Chondrocyte (in vitro differentiated cells): ENCODE data around the gene MPDZ. TPM values are rescaled to one million over a fixed set of nuclear protein-coding genes. Genes with fewer than 3 reads are reported as not detected.

Source experiments
- DNase-seq: peaks from one replicate; pipeline ENCODE4 v3.0.0; 2021; ENCODE audit warnings: mixed read lengths, low spot score
- H3K27ac Mint-ChIP-seq: one replicate; pipeline ENCODE4 v1.8.0; 2021; ENCODE audit warnings: mild to moderate bottlenecking, moderate library complexity, mixed read lengths; ENCODE audit not compliant: unreplicated experiment
- H3K27me3 Mint-ChIP-seq: 2 replicates; pipeline ENCODE4 v1.8.0; 2021; ENCODE audit warnings: low read depth, mixed read lengths
- H3K36me3 Mint-ChIP-seq: 2 replicates; pipeline ENCODE4 v1.8.0; 2021; ENCODE audit warnings: low read depth, mixed read lengths
- H3K4me1 Mint-ChIP-seq: 2 replicates; pipeline ENCODE4 v1.8.0; 2021; ENCODE audit warnings: low read depth, mild to moderate bottlenecking, mixed read lengths
- H3K4me3 Mint-ChIP-seq: one replicate; pipeline ENCODE4 v1.8.0; 2021; ENCODE audit warnings: mild to moderate bottlenecking, moderate library complexity, mixed read lengths; ENCODE audit not compliant: unreplicated experiment
- H3K9me3 Mint-ChIP-seq: 2 replicates; pipeline ENCODE4 v1.8.0; 2021; ENCODE audit warnings: low read depth, mixed read lengths
- total RNA-seq: library from RNA; stranded (reverse); gene quantifications from 3 replicates; pipeline ENCODE4 v1.2.1, GENCODE V29; 2021
- TF ChIP-seq, protein P1 (sequence below): fragments of 200-600 bp; sonication (generic); IDR thresholded peaks from 2 replicates; pipeline ENCODE4 v1.5.0; 2021; ENCODE audit warnings: antibody characterized with exemption, mild to moderate bottlenecking, moderate library complexity

The MPDZ gene
- total RNA-seq, 1 donor from 2014 or later, result 42.5 TPM

DNA sequence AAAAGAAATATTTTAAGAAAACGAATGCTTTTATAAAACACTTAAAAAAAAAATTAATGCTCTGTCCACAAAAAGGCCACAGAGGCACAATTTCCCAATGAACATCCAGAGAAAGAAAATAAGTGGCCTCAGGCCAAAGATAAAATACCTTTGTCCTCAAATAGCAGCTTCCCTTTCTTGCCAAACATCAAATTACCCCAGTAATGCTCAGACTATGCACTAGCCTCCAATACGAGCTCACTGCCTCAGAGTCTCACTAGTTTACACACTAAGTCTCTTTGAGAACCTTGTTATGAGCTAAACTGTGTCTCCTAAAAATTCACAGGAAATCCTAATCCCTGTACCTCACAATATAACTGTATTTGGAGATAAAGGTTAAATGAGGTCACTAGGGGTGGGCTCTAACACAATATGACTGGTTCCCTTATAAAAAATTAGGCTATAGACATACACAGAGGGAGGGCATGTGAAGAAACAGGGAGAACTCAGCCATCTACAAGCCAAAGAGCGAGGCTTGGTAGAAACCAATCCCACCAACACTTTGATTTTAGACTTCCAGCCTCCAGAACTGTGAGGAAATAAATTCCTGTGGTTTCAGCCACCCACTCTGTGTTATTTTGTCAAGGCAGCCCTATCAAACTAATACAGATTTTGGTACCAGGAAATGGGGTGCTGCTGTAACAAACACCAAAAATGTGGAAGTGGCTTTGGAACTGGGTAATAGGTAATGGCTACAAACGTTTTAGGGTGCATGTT lies 4.4 kb downstream of the MPDZ start:
- TF ChIP-seq, protein P1, sequence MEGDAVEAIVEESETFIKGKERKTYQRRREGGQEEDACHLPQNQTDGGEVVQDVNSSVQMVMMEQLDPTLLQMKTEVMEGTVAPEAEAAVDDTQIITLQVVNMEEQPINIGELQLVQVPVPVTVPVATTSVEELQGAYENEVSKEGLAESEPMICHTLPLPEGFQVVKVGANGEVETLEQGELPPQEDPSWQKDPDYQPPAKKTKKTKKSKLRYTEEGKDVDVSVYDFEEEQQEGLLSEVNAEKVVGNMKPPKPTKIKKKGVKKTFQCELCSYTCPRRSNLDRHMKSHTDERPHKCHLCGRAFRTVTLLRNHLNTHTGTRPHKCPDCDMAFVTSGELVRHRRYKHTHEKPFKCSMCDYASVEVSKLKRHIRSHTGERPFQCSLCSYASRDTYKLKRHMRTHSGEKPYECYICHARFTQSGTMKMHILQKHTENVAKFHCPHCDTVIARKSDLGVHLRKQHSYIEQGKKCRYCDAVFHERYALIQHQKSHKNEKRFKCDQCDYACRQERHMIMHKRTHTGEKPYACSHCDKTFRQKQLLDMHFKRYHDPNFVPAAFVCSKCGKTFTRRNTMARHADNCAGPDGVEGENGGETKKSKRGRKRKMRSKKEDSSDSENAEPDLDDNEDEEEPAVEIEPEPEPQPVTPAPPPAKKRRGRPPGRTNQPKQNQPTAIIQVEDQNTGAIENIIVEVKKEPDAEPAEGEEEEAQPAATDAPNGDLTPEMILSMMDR, result no peak
- H3K4me3 Mint-ChIP-seq, result no peak overlapping the region
- H3K9me3 Mint-ChIP-seq, result peaks cover 6% of the 10 kb centered on the region
- DNase-seq, result no peak
- peak overlapping the region; percentile 67 for H3K27ac Mint-ChIP-seq
- H3K4me1 Mint-ChIP-seq, result peaks cover 49% of the 10 kb centered on the region
- no peaks in the 10 kb centered on the region for H3K36me3 Mint-ChIP-seq
- no peaks in the 10 kb centered on the region for H3K27me3 Mint-ChIP-seq

DNA sequence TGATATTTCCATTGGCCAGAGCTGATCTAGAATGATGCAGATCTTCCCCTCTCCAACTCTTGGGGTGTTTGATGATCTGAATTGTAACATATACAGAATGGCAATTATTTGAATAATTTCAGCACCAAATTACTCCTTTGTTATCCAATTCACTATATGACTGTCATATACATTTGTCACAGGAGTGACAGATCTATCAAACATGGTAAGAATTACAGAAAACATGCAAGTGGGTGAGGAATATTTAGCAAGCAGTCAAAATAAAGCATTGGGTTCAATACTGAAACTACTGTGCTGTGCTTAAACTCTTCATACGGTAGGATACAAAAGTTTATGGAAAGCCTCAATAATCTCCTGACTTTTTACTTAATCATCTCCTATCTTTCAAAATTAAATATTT lies 8.8 kb downstream of the MPDZ start:
- TF ChIP-seq, protein P1, result no peak
- Mint-ChIP-seq H3K4me1 (peaks cover 60% of the 10 kb centered on the region), H3K9me3 (peaks cover 2% of the 10 kb centered on the region), H3K27ac (no peak overlapping the region), H3K4me3 (no peak overlapping the region), H3K27me3 (no peaks in the 10 kb centered on the region), H3K36me3 (no peaks in the 10 kb centered on the region)
- DNase-seq, result no peak

DNA sequence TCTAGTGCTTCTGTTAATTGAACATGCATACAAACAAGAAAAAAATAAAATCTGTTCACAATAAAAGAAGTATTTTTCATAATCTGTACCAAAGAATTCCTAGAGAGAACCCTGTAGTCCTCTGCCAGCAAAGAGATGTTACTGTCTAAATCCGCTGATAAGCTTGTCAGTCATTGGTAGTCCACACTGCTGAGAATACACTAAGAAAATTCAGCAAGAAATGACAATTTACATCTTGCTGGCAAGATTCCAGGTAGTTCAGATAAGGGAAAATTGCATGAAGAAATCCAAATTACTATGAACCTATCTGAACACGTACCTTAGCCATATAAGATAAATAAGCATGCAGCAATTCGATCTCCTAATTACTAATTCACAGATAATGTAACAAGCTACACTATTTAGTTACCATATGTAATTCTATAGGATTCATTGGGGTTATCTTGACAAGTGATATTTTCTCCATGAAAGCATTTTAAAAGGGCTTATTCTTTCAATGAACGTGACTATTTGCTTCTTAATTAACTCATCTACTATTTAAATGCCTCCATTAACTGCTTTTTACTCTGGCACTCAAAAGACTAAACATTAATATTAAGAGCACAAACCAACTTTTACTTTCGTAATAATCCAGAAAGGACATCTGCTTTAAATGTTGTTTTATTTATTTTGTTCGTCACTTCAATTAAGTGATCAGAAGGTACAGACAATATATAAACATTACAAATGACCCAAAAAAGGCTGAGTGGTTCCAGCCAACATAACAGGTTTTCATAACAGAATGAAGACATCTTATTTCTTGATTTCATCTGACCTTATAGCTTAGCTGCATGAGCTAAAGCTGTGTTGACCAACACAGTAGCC lies 9.7 kb downstream of the MPDZ start:
- TF ChIP-seq, protein P1, result no peak
- Mint-ChIP-seq H3K36me3 (no peaks in the 10 kb centered on the region), H3K4me1 (peaks cover 60% of the 10 kb centered on the region), H3K27me3 (no peaks in the 10 kb centered on the region), H3K4me3 (no peak overlapping the region), H3K27ac (no peak overlapping the region), H3K9me3 (no peaks in the 10 kb centered on the region)
- no peak for DNase-seq

DNA sequence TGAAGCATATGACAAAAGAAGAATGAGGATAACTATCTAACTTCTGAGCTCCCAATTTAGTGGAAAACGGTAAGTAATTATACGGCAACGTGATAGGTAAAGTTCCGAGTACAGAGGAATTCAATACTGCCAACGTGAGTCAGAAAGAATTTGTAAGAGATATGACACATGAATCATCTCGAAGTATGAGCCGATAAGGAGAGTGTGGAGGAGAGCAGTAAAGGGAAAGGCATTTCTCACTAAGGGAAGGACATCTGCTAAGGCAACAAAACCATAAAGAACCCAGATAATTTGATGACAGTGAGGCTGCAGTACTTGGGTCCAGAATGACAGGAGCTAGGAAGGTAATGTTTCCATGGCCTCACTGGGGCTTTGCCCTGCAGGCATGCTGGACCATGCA lies 11.0 kb downstream of the MPDZ start:
- Mint-ChIP-seq H3K27ac (peak overlapping the region; percentile 27), H3K9me3 (no peaks in the 10 kb centered on the region), H3K4me1 (peaks cover 57% of the 10 kb centered on the region), H3K4me3 (no peak overlapping the region), H3K36me3 (no peaks in the 10 kb centered on the region), H3K27me3 (no peaks in the 10 kb centered on the region)
- DNase-seq, result no peak
- TF ChIP-seq, protein P1, result no peak

DNA sequence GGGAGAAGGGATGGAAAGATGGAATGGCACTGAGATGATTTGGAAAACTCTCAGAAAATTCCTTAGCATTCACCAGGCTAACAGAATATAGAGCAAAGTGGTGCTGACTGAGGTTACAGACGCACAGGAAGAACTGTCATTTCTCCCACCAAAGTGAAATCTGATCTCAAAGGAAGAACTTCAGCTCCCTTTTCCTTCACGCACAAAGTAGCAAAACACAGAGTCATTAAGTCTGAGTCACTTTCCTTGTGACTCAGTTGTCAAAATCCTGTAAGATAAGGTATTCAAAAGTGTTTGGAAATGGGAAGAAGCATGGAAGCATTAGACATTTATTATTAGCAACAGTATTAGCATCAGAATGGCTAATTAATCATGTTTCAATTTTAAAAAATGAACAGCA lies 11.7 kb downstream of the MPDZ start:
- H3K4me3 Mint-ChIP-seq, result peak overlapping the region; percentile 7
- no peaks in the 10 kb centered on the region for H3K9me3 Mint-ChIP-seq
- H3K4me1 Mint-ChIP-seq, result peaks cover 57% of the 10 kb centered on the region
- no peaks in the 10 kb centered on the region for H3K36me3 Mint-ChIP-seq
- DNase-seq, result no peak
- no peaks in the 10 kb centered on the region for H3K27me3 Mint-ChIP-seq
- TF ChIP-seq, protein P1, result no peak
- peak overlapping the region; percentile 87 for H3K27ac Mint-ChIP-seq
